K562 (cell line): Measurements from ENCODE around the gene ABHD13. TPM values are rescaled to one million over a fixed set of nuclear protein-coding genes. Genes with fewer than 3 reads are reported as not detected.

Source experiments
- CCNT2 ChIP-seq: IDR thresholded peaks from 2 replicates; pipeline ENCODE4 v1.6.1; 2011; ENCODE audit warnings: borderline replicate concordance, low read depth, mild to moderate bottlenecking, moderate library complexity, mixed read lengths, low read length; ENCODE audit not compliant: insufficient read length; ENCODE audit errors: extremely low read depth
- CXXC5 ChIP-seq: fragments of 250-450 bp; sonication (Bioruptor Pico); IDR thresholded peaks from 2 replicates; pipeline ENCODE4 v1.8.0; 2022; ENCODE audit warnings: inconsistent platforms, mild to moderate bottlenecking, moderate library complexity
- FOXM1 ChIP-seq, 2 experiments: fragments of 450-650 bp in 1 of 2; sonication (generic) in 1 of 2; formaldehyde crosslinking in 1 of 2; IDR thresholded peaks; 2 replicates each; pipeline versions ENCODE4 v1.6.1 to v1.9.0; 2017 to 2022; ENCODE audit warnings: low read depth in 2 of 2, mild to moderate bottlenecking in 2 of 2, missing genetic modification reagents in 1 of 2, moderate library complexity in 1 of 2
- HMGN3 ChIP-seq: IDR thresholded peaks from 2 replicates; pipeline ENCODE4 v1.6.1; 2011; ENCODE audit warnings: borderline replicate concordance, low read depth, mild to moderate bottlenecking, mixed read lengths, low read length; ENCODE audit not compliant: insufficient read length; ENCODE audit errors: extremely low read depth
- L3MBTL2 ChIP-seq: fragments of 450-650 bp; IDR thresholded peaks from 2 replicates; pipeline ENCODE4 v1.6.1; 2016; ENCODE audit warnings: mild to moderate bottlenecking, moderate library complexity
- TBP ChIP-seq: optimal IDR thresholded peaks from 2 replicates; pipeline ENCODE3; 2011; ENCODE audit warnings: low read depth, low read length, improper control_type of control experiment
- TFAP4 ChIP-seq: sonication (generic); formaldehyde crosslinking; IDR thresholded peaks from 2 replicates; pipeline ENCODE4 v1.8.0; 2022; ENCODE audit warnings: missing genetic modification reagents, mild to moderate bottlenecking, moderate library complexity, borderline replicate concordance
- ZFX ChIP-seq: sonication (generic); formaldehyde crosslinking; IDR thresholded peaks from 2 replicates; pipeline ENCODE4 v1.8.0; 2022; ENCODE audit warnings: mild to moderate bottlenecking, missing genetic modification reagents, moderate library complexity
- ZNF311 ChIP-seq: fragments of 250-450 bp; sonication (Bioruptor Pico); IDR thresholded peaks from 2 replicates; pipeline ENCODE4 v1.4.0; 2020; ENCODE audit warnings: mild to moderate bottlenecking, moderate library complexity
- ZNF740 ChIP-seq, 3 experiments: fragments of 200-800 bp in 1 of 3; sonication (Bioruptor generic) in 1 of 3; sonication (generic) in 1 of 3; formaldehyde crosslinking in 1 of 3; IDR thresholded peaks; 2 replicates each; pipeline versions ENCODE4 v1.6.1 to v1.8.0; 2016 to 2022; ENCODE audit warnings: mild to moderate bottlenecking in 2 of 3, missing compliant biosample characterization in 2 of 3, missing genetic modification characterization in 2 of 3, missing genetic modification reagents in 1 of 3
- polyA plus RNA-seq, 8 experiments: library from polyadenylated mRNA; depleted of rRNA in 4 of 8; stranded (reverse) in 5 of 8; unstranded in 3 of 8; fragments of >200 nt; fragmentation: Nextera tagmentation in 2 of 8; fragmentation: Illumina TruSeq in 1 of 8; extraction: Ambion mirVana in 2 of 8; extraction: Trizol in 1 of 8; gene quantifications; 2 replicates each; pipeline versions ENCODE4 v1.2.1 to v1.2.3, GENCODE V29; 2011 to 2014; ENCODE audit warnings: inconsistent platforms in 1 of 8, missing spikeins in 1 of 8
- total RNA-seq, 7 experiments: library from RNA; depleted of rRNA in 6 of 7; stranded (reverse); fragments of >200 nt in 6 of 7; fragmentation: Illumina TruSeq in 2 of 7; extraction: Trizol in 2 of 7; gene quantifications; 2 replicates each; pipeline versions ENCODE4 v1.2.1 to v1.2.3, GENCODE V29; 2011 to 2021; ENCODE audit warnings: low replicate concordance in 1 of 7
- TF ChIP-seq, protein P1 (sequence below), 2 experiments: fragments of 450-650 bp; formaldehyde crosslinking in 1 of 2; IDR thresholded peaks; 2 replicates each; pipeline versions ENCODE4 v1.4.0 to v1.6.1; 2014 to 2020; ENCODE audit warnings: mild to moderate bottlenecking in 2 of 2, borderline replicate concordance in 1 of 2, low read depth in 1 of 2
- TF ChIP-seq, protein P2 (sequence below): fragments of 450-650 bp; IDR thresholded peaks from 2 replicates; pipeline ENCODE4 v1.6.1; 2016; ENCODE audit warnings: antibody characterized with exemption

ABHD13 gene
- total and polyA plus RNA-seq, 9 of the 15 experiments (the other 6 are each of a cell fraction or from before 2014, with no cell fraction given), result 1.7 to 7.0 (median 4.1) TPM

DNA sequence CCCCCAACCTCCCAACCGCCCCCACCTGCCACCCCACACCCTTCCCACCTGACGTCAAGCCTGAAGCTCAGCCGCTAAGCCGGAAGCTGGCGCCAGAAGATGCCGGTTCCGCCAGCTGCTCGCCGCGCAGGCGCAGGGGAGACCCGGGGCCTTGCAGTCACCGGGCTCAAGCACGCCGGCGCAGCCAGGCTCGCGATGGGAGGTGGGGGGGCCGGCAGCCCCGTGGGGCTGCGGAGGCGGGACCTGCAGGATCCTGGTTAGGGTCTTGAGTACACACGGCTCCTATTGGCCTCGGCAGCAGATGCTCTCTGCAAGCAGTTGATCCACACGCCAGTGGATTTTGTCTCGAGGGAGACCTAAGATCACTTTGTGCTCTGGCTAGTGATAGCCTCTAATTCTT lies 2.8 kb upstream of the ABHD13 start, which contains the start of gene LIG4 (continued):
- TF ChIP-seq, protein P1, sequence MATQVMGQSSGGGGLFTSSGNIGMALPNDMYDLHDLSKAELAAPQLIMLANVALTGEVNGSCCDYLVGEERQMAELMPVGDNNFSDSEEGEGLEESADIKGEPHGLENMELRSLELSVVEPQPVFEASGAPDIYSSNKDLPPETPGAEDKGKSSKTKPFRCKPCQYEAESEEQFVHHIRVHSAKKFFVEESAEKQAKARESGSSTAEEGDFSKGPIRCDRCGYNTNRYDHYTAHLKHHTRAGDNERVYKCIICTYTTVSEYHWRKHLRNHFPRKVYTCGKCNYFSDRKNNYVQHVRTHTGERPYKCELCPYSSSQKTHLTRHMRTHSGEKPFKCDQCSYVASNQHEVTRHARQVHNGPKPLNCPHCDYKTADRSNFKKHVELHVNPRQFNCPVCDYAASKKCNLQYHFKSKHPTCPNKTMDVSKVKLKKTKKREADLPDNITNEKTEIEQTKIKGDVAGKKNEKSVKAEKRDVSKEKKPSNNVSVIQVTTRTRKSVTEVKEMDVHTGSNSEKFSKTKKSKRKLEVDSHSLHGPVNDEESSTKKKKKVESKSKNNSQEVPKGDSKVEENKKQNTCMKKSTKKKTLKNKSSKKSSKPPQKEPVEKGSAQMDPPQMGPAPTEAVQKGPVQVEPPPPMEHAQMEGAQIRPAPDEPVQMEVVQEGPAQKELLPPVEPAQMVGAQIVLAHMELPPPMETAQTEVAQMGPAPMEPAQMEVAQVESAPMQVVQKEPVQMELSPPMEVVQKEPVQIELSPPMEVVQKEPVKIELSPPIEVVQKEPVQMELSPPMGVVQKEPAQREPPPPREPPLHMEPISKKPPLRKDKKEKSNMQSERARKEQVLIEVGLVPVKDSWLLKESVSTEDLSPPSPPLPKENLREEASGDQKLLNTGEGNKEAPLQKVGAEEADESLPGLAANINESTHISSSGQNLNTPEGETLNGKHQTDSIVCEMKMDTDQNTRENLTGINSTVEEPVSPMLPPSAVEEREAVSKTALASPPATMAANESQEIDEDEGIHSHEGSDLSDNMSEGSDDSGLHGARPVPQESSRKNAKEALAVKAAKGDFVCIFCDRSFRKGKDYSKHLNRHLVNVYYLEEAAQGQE (IDR thresholded peaks at IDR 0.05; ENCODE audit: borderline replicate concordance), result peak; percentile 33; the same call in 1 of the 2 replicates
- TF ChIP-seq, protein P1 (CRISPR knock-in tag; IDR thresholded peaks at IDR 0.05; ENCODE audit: low read depth), result no peak
- TF ChIP-seq HMGN3 (peak; percentile 37), ZNF311 (CRISPR knock-in tag) (no peak), ZNF740 (CRISPR knock-in tag; IDR thresholded peaks at IDR 0.05) (peak; percentile 89), ZNF740 (tag; IDR thresholded peaks at IDR 0.05) (peak in 1 of 2 experiments; percentile 64; a peak in 2 of 4 replicates), CXXC5 (CRISPR knock-in tag) (peak; percentile 28; the same call in 1 of the 2 replicates), TFAP4 (CRISPR knock-in tag) (peak; percentile 99), TBP (peak; percentile 25), CCNT2 (peak; percentile 33), ZFX (CRISPR knock-in tag) (peak; percentile 33; the same call in 1 of the 2 replicates), L3MBTL2 (peak; percentile 80), FOXM1 (IDR thresholded peaks at IDR 0.05; ENCODE audit: low read depth) (no peak), FOXM1 (CRISPR knock-in tag; IDR thresholded peaks at IDR 0.05; ENCODE audit: low read depth) (no peak)
- TF ChIP-seq, protein P2, sequence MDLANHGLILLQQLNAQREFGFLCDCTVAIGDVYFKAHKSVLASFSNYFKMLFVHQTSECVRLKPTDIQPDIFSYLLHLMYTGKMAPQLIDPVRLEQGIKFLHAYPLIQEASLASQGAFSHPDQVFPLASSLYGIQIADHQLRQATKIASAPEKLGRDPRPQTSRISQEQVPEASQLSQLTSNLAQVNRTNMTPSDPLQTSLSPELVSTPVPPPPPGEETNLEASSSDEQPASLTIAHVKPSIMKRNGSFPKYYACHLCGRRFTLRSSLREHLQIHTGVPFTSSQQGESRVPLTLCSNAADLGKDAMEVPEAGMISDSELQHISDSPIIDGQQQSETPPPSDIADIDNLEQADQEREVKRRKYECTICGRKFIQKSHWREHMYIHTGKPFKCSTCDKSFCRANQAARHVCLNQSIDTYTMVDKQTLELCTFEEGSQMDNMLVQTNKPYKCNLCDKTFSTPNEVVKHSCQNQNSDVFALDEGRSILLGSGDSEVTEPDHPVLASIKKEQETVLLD, result 0 out of 2 replicates have a peak, but pooled peaks have one; percentile 51
